ENCODE results near the gene PARD6G.

Gene PARD6G

GRCh38 chr18:80126797-80127196 is 120.5 kb downstream of the PARD6G start:
- H3K27ac ChIP-seq, result no peak overlapping the region
- TF ChIP-seq ZFX (IDR thresholded peaks at IDR 0.05) (no peak), CTCF (conservative IDR thresholded peaks at IDR 0.05) (no peak)

- H3K27ac ChIP-seq, result no peak overlapping the region
- TF ChIP-seq CTCF (conservative IDR thresholded peaks at IDR 0.05) (no peak), ZFX (IDR thresholded peaks at IDR 0.05) (no peak)
Observed at GRCh38 chr18:80124131-80124530, 123.2 kb downstream of the PARD6G start.

- no peak overlapping the region for H3K27ac ChIP-seq
- TF ChIP-seq ZFX (IDR thresholded peaks at IDR 0.05), result no peak
- TF ChIP-seq CTCF (conservative IDR thresholded peaks at IDR 0.05), result no peak
Observed at GRCh38 chr18:80120932-80121331, 126.4 kb downstream of the PARD6G start.

GRCh38 chr18:80119111-80119510 is 128.2 kb downstream of the PARD6G start:
- no peak overlapping the region for H3K27ac ChIP-seq
- TF ChIP-seq CTCF (conservative IDR thresholded peaks at IDR 0.05), result no peak
- no peak for TF ChIP-seq ZFX (IDR thresholded peaks at IDR 0.05)

- TF ChIP-seq CTCF (conservative IDR thresholded peaks at IDR 0.05), result no peak
- no peak for TF ChIP-seq ZFX (IDR thresholded peaks at IDR 0.05)
- H3K27ac ChIP-seq, result no peak overlapping the region
Observed at GRCh38 chr18:80115035-80115434, 132.3 kb downstream of the PARD6G start.

GRCh38 chr18:80112624-80113248 is 134.6 kb downstream of the PARD6G start:
- no peak overlapping the region for H3K27ac ChIP-seq
- TF ChIP-seq ZFX (IDR thresholded peaks at IDR 0.05), result no peak
- no peak for TF ChIP-seq CTCF (conservative IDR thresholded peaks at IDR 0.05)

GRCh38 chr18:80109676-80110078 is 137.6 kb downstream of the PARD6G start:
- peak overlapping the region; percentile 88 for H3K27ac ChIP-seq
- TF ChIP-seq ZFX (IDR thresholded peaks at IDR 0.05) (0 out of 2 replicates have a peak, but pooled peaks have one; percentile 4), CTCF (conservative IDR thresholded peaks at IDR 0.05) (no peak)
